Stimulated activated naive CD8-positive, alpha-beta T cell treated with anti-CD3 and anti-CD28 coated beads, Interleukin-15, Interleukin-2, amounts not matched to agents 100 U/mL and 50 U/mL, for 24 hours (primary cell): ENCODE data around the gene CANX.

ENCODE experiments used
- ATAC-seq: fragments of 150-1000 bp; cut with Tn5 transposase; one replicate; pipeline ENCODE4 v1.10.0; 2021
- DNase-seq: peaks from one replicate; pipeline ENCODE4 v3.0.0; 2021

Gene CANX

DNA sequence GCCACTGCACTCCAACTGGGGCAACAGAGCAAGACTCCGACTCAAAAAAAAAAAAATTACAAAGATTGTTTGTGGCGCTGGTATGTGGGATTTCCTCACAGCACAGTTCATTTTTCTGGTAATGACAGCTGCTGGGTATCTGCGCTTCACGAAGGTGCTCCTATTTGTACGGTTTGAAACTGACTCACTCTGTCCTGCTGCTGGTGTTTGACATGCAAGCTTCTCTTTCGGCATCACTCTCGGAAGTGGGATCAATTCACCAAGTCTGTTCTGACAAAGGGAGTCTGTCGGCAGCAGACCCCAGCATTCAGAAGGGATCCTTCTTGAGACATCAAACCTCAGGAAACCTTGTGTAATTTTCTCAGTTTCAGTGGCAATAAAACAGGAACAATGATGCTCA is 60.2 kb downstream of the CANX start:
- DNase-seq (no peak), ATAC-seq (no peak)

DNA sequence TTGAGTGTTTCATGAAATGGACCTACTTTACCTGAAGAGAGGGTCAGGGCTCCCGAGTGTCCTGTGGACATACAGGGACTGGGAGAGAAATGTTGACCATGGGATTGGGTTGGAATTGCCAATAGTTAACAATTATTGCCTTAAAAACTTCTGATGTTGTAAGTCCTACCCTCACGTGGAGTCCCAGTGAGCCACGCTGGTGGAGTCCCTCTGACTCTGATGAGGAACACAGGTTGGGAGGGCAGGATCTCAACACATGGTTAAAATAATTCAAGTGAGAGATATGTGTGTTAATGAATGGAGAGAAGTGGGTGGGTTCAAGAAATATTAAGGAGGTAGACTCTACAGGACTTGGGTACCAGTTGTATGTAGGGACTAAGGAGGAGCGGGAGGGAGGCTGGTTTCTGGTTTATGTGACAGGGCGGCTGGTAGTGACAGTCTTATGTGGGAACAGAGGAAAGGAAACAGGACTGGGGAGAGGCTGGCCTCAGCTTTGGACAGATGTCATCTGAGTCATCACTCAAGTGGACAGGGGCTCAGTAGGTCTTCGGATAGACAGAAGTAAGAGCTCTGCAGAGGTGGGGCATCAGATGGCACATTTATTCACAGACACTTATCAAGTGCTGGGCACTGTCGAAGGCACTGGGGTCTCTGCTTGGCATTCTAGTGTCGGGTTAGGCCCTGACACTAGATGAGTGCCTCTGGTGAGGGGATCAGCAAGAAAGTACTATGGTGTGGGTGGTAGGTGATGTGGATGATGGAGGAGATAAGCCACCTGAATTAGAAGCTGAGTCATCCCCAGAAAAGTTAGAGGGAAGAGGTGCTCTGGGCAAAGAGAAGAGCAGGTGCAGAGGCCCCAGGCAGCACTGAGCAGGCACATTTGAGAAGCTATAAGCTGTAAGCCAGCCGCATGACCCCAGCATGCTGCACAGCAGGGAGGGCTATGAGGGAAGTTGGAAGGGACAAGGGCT is 61.1 kb downstream of the CANX start:
- ATAC-seq (peak; percentile 77), DNase-seq (peak; percentile 10)

DNA sequence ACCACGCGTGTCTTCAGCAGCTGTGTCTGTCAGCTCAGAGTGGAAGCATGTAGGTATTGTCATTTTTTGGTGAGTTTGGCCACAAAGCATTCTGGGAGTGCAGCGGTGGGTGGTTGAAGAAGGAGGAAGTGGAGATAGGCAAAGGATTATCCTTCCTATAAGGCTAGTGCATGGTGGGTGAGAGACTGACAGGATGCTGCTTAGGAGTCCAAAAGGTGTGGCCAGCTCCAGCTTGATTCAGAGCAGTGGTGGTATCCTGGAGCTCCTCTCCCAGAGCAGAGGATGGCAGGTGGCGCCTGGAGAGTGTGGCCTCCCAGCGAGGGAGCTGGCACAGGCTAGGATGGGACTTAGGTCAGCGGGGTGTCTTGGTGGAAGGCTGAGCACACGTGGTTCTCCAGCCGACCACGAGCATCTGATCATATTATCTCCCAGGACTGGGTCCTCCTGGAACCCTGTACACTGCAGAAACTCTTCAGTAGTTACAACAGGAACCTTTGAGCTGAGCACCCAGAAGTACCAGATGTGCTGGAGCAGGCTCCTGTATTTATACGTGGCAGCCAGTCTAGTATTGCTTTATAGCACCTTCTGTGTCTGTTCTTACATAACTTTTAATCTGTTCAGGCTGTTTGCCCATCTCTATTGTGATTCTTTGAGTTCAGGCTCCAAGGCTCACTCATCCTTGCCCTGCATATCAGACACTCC is 63.5 kb downstream of the CANX start:
- no peak for ATAC-seq
- DNase-seq, result no peak

DNA sequence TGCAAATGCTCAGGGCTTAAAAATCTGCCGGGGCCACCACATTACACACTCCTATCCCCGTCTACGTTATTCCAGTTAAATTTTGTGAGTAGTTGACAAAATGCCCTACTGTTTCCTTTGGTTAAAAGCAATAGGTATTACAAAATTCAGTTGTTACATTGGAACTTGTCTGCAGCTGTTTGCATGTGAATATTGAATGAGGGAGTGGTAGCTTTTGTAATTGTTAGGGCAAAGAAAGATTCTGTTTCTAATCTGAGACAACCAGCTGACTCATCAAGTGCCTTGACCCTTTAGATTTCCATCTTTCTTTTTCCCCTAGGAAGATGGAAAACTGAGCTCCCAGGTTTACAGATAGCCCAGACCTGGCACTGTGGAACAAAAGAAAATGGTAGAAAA is 64.0 kb downstream of the CANX start:
- no peak for DNase-seq
- no peak for ATAC-seq

DNA sequence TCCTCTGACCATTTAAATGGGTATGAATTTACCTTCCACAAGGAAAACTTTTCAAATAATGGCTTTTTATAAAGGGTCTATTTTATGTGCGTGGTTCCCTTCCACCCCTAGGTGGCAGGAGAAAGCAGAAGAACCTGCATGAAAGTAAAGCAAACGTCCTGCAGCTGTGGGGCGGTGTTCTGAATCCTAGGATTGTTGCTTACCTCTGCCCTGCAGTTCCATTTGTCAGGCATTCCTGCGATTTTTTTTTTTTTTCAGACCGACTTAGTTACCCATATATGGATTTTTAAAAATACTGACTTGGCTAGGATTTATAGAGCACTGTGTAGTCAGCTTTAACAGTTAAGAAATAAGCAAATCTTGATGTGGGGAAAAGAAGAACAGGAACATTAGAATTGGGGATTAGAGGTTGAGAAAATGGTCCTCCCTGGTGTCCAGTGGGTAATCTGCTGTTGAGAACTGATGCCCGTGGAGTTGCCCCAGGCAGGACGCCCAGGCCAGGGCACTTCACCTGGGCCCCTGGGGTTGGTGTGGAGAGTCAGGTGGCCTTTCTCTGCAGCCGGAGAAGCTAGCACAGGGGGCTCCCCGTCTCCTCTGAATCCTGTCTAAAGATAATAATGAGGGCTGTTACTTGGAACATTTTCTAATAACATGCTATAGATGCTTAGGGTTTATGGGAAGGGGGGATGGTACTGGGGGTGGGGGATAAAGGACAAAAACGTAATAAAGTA is 64.6 kb downstream of the CANX start:
- ATAC-seq (peak; percentile 46), DNase-seq (peak; percentile 40)

DNA sequence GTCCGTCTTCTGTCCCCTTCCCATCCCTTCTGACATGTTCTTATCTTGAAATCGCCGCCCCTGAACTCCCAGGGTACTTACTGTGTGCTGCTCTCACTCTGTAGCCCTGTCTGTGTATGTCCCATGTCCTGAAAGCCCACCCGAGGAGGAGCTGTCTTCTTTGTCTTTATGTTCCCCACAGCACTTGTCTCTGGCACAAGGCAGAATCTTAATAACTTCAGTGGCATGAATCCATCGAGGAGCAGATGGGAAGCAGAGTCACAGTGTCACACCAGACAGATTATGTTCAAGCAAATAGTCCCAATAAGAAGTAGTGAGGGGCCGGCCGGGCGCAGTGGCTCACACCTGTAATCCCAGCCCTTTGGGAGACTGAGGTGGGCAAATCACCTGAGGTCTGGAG is 65.3 kb downstream of the CANX start:
- DNase-seq, result no peak
- ATAC-seq, result no peak

DNA sequence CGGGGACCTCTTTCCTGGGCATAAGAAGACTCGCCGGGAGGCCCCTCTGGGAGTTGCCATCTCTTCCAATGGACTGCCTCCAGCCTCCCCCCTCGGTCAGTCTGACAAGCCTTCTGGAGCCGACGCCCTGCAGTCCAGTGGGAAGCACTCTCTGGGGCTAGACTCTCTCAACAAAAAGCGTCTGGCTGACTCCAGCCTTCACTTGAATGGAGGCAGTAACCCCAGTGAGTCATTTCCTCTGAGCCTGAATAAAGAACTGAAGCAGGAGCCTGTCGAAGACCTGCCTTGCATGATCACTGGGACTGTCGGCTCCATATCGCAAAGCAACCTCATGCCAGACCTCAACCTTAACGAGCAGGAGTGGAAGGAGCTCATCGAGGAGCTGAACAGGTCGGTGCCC is 66.6 kb downstream of the CANX start:
- no peak for DNase-seq
- no peak for ATAC-seq

DNA sequence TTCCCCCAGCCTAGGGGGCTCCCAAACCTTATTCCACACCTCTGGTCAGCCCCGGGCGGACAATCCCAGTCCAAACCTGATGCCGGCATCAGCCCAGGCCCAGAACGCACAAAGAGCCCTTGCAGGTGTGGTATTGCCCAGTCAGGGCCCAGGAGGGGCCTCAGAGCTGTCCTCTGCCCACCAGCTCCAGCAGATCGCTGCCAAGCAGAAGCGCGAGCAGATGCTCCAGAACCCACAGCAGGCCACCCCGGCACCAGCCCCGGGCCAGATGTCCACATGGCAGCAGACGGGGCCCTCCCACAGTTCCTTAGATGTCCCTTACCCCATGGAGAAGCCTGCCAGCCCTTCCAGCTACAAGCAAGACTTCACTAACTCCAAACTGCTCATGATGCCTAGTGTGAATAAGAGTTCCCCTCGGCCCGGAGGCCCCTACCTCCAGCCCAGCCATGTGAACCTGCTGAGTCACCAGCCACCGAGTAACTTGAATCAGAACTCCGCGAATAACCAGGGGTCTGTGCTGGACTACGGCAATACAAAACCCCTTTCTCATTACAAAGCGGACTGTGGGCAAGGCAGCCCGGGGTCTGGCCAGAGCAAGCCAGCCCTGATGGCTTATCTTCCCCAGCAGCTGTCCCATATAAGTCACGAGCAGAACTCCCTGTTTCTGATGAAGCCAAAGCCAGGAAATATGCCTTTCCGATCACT is 67.4 kb downstream of the CANX start:
- DNase-seq (no peak), ATAC-seq (no peak)

DNA sequence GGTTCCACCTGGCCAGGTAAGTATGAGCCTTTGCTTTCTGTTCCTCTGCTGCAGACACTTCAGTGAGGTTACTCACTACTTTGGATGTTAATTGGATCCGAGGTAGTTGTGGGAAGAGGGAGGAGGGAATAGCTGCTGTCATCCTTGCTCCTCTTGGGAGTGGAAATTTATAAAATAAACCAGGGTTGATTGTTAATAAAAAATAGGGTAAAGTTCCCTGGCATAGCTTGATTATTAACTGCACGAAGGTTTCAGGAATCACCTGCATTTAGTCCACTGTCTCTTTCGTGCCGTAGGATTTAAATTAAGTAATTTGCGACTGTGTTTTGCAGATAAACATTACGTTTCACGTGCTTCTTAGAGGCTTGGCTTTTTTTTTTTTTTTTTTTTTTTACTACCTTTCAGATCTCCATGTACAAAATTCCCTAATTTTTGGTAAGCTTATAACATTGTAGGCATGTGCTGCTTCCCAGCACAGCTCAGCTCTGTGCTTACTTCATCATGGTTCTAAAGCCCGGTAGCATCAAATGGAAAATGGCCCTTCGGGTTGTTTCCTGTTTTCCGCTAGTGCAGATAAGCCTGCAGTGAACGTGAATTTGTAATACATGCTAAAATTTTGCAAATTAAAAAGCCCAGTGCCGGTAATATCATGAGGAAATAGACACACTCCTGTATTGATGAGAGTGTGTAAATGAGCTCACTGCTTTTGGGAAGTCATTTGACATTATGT is 68.1 kb downstream of the CANX start:
- DNase-seq (no peak), ATAC-seq (no peak)

DNA sequence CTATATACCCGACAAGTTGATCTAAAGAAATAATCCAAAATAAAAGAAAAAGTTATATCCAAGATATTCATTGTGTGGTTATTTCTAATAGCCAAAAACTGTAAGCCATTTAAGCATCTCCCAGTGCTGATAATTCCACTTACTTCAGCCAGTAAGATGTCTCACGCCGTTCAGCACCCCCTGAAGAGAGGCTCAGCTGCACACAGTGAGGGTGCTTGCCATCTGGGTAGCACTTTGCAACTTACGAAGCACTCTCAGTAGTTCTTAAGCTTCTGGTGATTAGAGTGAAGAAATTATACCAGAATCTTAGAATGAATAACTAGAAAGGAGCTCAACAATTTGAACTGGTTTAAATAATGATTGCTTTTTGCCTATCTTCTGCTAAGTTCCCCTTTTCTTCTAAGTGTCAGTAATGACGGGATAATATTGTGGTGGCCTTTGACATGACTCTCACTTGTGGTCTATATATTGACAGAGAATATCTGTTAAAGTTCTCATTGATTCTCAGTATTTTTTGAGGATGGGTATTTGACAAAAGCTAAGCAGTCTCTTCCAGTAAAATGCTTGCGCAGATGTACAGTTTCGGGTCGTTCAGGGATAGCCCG is 68.8 kb downstream of the CANX start:
- ATAC-seq, result no peak
- no peak for DNase-seq

DNA sequence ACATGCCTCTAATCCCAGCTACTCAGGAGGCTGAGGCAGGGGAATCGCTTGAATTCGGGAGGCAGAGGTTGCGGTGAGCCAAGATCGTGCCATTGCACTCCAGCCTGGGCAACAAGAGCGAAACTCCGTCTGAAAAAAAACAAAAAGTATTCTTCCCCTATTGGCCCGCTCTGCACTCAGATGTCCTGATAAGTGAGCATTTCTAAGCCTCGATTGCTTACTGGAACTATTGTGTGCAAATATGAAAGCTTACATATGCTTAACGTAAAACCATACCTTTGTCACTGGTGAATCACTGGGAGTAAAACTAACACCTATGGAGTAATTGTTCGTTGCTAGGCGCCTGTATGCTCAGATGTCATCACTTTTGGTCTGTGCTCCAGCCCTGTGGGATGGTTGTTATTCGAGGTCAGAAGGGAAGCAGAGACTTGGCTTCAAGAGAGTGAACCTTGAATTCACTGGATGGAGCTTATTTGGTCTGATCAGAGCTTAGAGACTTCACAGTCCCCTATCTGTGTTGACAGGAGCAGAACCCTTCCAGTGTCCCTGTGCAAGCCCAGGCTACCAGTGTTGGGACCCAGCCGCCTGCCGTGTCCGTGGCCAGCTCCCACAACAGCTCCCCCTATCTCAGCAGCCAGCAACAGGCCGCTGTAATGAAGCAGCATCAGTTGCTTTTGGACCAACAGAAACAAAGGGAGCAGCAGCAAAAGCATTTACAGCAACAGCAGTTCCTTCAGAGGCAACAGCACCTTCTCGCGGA is 69.7 kb downstream of the CANX start:
- DNase-seq (no peak), ATAC-seq (peak; percentile 70)

DNA sequence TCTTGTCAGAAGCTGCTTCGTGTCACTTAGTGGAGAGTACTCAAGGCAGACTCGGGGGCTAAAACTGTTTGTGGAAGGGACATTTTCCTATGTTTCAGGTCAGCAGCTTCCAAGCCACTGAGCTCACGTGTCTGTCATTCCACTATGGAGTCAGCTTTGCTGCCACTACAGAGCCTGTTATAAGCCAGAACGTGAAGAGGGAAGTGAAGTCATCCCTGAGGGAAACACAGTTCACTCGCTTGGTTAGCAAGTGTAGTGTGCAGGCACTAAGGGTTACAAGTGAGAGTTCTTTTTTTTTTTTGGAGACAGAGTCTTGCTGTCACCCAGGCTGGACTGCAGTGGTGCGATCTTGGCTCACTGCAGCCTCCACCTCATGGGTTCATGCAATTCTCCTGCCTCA is 70.5 kb downstream of the CANX start:
- ATAC-seq (no peak), DNase-seq (no peak)

DNA sequence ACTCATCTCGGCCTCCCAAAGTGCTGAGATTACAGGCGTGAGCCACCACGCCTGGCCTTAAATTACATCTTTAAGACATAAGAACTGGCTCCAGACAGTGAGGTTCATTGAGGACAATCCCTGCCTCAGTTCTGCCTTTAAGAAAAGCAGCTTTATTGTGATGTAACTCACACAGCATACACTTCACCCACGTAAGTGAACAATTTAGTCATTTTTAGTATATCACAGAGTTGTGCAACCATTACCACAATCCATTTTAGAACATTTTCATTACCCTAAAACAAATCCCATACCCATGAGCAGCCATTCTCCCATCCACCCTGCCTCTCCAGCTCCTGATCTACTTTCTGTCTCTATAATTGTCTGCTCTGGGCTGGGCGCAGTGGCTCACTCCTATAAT is 71.0 kb downstream of the CANX start:
- ATAC-seq (no peak), DNase-seq (no peak)

DNA sequence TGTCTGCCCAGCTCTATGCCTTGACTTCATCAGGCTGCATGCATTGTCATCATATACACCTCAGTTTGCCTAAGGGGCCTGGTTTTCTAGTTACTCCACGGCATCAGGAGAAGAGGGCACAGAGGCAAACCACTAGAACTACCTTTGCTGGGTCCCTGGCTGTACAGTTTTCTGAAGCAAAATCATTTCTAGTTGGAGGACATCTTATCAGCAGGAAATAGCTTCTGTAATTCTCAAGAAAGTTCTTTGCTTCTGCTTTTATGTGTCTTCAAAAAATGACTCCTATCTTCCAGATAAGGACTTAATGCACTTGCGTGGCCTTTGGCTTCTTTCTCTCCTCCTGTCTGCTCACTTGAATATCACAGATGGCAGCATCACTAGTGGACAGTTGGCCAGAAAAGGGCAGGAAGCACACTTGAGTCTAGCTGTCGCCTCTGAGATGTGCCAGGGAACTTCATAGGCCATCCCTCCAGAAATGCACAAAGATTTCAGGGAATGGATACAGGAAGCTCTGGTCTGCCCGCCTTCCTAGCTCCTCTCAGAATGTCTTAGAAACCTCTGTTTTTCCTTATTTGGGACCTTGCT is 72.6 kb downstream of the CANX start:
- ATAC-seq (no peak), DNase-seq (no peak)

DNA sequence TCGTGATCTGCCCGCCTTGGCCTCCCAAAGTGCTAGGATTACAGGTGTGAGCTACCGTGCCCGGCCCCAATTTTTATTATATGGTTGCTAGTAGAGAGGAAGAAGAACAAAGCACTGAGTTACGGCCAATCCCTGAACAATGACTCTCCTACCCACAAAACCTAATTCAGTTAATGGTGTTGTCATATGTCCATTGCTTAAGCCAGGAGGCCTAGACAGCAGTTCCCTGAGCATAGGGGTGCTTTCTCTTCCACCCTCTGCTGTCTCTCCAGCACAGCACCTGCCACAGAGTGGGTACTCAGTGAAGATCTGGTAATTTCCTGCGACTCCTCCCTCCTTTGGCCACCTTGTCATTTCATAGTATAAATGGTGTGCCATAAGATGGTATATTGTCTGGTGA is 73.6 kb downstream of the CANX start:
- ATAC-seq (no peak), DNase-seq (no peak)

DNA sequence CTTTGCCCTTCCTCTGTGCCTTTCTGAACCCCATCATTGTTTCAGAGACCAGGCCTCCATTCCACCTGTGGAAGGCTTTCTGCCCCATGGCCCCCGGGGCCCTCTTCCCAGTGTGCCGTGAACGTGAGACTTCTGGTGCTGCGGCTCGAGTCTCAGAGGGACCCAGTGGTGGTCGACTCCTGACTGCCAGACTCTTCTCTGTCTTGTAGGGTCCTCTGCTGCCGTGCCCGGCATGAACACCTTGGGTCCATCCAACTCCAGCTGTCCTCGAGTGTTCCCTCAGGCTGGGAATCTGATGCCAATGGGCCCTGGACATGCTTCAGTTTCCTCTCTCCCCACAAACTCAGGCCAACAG is 74.9 kb downstream of the CANX start:
- no peak for DNase-seq

DNA sequence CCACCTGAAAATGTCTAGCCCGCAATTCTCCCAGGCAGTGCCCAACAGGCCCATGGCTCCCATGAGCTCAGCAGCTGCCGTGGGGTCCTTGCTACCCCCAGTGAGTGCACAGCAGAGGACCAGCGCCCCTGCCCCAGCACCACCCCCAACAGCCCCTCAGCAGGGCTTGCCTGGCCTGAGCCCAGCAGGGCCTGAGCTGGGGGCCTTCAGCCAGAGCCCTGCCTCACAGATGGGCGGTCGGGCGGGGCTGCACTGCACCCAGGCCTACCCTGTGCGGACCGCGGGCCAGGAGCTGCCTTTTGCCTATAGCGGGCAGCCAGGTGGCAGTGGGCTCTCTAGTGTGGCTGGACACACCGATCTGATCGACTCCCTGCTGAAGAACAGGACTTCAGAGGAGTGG is 75.7 kb downstream of the CANX start:
- no peak for DNase-seq
- no peak for ATAC-seq

More for the DNA sequence above, 74.9 kb downstream of the CANX start:
- no peak for ATAC-seq

DNA sequence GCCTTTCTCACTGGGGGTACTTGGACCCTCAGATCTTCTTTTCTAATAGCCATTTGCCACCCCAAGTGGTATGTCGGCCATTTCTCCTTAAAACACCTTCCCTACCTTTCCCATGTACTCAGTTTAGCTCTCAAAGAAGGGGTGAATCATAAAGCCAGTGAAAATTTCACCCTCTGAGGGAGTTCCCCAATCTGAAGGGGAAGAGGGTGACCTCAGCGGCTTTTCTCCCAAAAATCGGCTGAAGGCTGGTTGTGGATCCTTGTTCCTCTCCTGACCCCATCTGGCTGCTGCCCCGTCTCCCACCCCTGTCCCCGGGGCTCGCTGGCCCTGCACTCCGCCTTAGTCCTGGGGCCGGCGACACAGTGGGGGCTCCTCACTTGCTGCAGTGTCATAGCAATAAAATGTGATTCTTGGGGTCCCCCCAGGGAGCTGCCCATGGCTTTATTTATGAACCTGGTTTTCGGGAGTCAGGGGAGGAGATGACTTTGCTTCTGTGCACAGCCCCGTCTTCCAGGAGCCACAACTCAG is 77.7 kb downstream of the CANX start:
- DNase-seq (no peak), ATAC-seq (no peak)

DNA sequence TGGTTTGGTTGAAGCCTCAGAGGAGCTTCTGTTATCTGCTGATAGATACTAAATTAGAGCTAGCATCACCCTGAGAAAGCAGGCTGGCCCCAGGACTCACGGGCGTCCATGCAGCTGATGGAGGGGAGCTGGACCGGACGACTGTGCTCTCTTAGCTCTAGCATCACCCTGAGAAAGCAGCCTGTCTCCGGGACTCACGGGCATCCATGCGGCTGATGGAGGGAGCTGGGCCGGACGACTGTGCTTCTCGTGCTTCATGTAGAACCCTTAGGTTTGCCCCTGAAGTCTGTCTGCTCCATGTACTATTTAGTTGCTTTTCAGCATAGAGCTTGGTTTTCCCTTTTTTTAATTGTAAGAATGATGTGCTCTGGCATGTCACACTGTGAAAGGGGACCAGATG is 78.7 kb downstream of the CANX start:
- DNase-seq (no peak), ATAC-seq (no peak)

DNA sequence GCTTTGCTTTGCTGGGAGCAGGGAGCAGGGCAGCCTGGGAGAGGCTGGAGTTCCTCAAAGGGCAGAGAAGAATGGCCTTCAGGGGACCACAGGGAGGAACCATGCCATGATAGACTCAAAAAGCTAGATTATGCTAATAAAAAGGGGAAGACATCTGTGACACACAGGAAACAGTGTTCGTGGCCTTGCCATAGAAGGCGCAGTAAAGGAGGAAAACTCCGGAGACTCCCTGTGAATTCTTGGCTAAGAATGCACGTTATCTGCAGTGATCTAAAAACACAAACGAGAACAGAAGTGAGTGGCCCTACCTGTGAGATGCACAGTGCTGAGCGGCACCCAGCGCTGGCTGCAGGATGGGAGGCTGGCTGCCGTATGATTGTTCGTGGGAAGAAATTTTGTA is 79.1 kb downstream of the CANX start:
- no peak for ATAC-seq

More for the DNA sequence above, 79.1 kb downstream of the CANX start:
- no peak for DNase-seq
